HEK293 (cell line): Measurements from ENCODE around the gene REEP5.

ENCODE experiments used
- CTCF ChIA-PET: fragments of 350-600 bp; formaldehyde crosslinking; extraction: SDS; loops from one replicate; lab custom pipeline; 2021; ENCODE audit warnings: antibody characterized with exemption; lab: Yijun Ruan, JAX
- POLR2A ChIA-PET: fragments of 300-600 bp; formaldehyde crosslinking; extraction: SDS; loops from one replicate; lab custom pipeline; 2020; ENCODE audit warnings: antibody characterized with exemption, inconsistent platforms; lab: Yijun Ruan, JAX
- H3K27ac ChIP-seq: fragments of 200-500 bp; sonication (Bioruptor generic); 2 replicates; pipeline ENCODE4 v1.5.1; 2014; ENCODE audit warnings: low read depth, low read length, control low read depth, inconsistent platforms; ENCODE audit errors: extremely low read depth
- H3K36me3 ChIP-seq, 2 experiments: fragments of 200-500 bp in 1 of 2; sonication (Bioruptor generic) in 1 of 2; 1 replicate in 1 of 2; 2 replicates in 1 of 2; pipeline ENCODE4 v1.5.1; 2014 to 2017; ENCODE audit warnings: inconsistent platforms in 2 of 2, low read length in 2 of 2; ENCODE audit not compliant: control insufficient read depth in 2 of 2, insufficient read depth in 1 of 2
- H3K4me1 ChIP-seq: fragments of 200-500 bp; sonication (Bioruptor generic); 2 replicates; pipeline ENCODE4 v1.5.1; 2014; ENCODE audit warnings: mild to moderate bottlenecking, low read length, inconsistent platforms; ENCODE audit not compliant: control insufficient read depth, insufficient read depth
- H3K4me3 ChIP-seq: 2 replicates; pipeline ENCODE4 v1.5.1; 2011; ENCODE audit warnings: low read depth, mild to moderate bottlenecking, control low read depth, low read length, moderate library complexity
- H3K9me3 ChIP-seq: fragments of 200-500 bp; sonication (Bioruptor generic); 2 replicates; pipeline ENCODE4 v1.5.1; 2014; ENCODE audit warnings: low read depth, low read length, inconsistent platforms; ENCODE audit not compliant: control insufficient read depth, insufficient read depth
- MZF1 ChIP-seq: fragments of 450-650 bp; formaldehyde crosslinking; IDR thresholded peaks from 2 replicates; pipeline ENCODE4 v1.5.1; 2017; ENCODE audit warnings: missing biosample characterization, missing genetic modification characterization, borderline replicate concordance
- ZBTB11 ChIP-seq: fragments of 450-650 bp; formaldehyde crosslinking; conservative IDR thresholded peaks from 2 replicates; pipeline ENCODE4 v1.5.1; 2016; ENCODE audit warnings: low read depth, missing biosample characterization, missing genetic modification characterization
- ZBTB6 ChIP-seq: fragments of 450-650 bp; formaldehyde crosslinking; IDR thresholded peaks from 2 replicates; pipeline ENCODE4 v1.5.1; 2017; ENCODE audit warnings: missing biosample characterization, missing genetic modification characterization
- ZBTB8A ChIP-seq: fragments of 450-650 bp; formaldehyde crosslinking; IDR thresholded peaks from 2 replicates; pipeline ENCODE4 v1.5.1; 2016; ENCODE audit warnings: missing biosample characterization, missing genetic modification characterization
- ZFP37 ChIP-seq: fragments of 450-650 bp; formaldehyde crosslinking; IDR thresholded peaks from 2 replicates; pipeline ENCODE4 v1.5.1; 2016; ENCODE audit warnings: missing biosample characterization, missing genetic modification characterization
- ZNF202 ChIP-seq: fragments of 450-650 bp; formaldehyde crosslinking; IDR thresholded peaks from 2 replicates; pipeline ENCODE4 v1.5.1; 2016; ENCODE audit warnings: missing biosample characterization, missing genetic modification characterization, borderline replicate concordance
- ZNF211 ChIP-seq: fragments of 450-650 bp; formaldehyde crosslinking; IDR thresholded peaks from 2 replicates; pipeline ENCODE4 v1.5.1; 2016; ENCODE audit warnings: low read depth, missing biosample characterization, missing genetic modification characterization
- ZNF221 ChIP-seq: fragments of 450-650 bp; formaldehyde crosslinking; IDR thresholded peaks from 2 replicates; pipeline ENCODE4 v1.5.1; 2017; ENCODE audit warnings: missing biosample characterization, missing genetic modification characterization, borderline replicate concordance
- ZNF350 ChIP-seq: fragments of 450-650 bp; formaldehyde crosslinking; IDR thresholded peaks from 2 replicates; pipeline ENCODE4 v1.5.0; 2017; ENCODE audit warnings: missing biosample characterization, mild to moderate bottlenecking, missing genetic modification characterization
- ZNF544 ChIP-seq: fragments of 450-650 bp; formaldehyde crosslinking; IDR thresholded peaks from 2 replicates; pipeline ENCODE4 v1.5.0; 2017; ENCODE audit warnings: missing biosample characterization, missing genetic modification characterization
- ZNF555 ChIP-seq: fragments of 450-650 bp; formaldehyde crosslinking; conservative IDR thresholded peaks from 2 replicates; pipeline ENCODE4 v1.5.1; 2017; ENCODE audit warnings: missing biosample characterization, mild to moderate bottlenecking, missing genetic modification characterization, inconsistent platforms
- ZNF639 ChIP-seq: fragments of 450-650 bp; formaldehyde crosslinking; IDR thresholded peaks from 2 replicates; pipeline ENCODE4 v1.5.1; 2016; ENCODE audit warnings: missing biosample characterization, missing genetic modification characterization
- ZNF660 ChIP-seq: fragments of 450-650 bp; IDR thresholded peaks from 2 replicates; pipeline ENCODE4 v1.5.1; 2018; ENCODE audit warnings: missing biosample characterization, mild to moderate bottlenecking, missing genetic modification characterization
- ZNF785 ChIP-seq: fragments of 450-650 bp; formaldehyde crosslinking; IDR thresholded peaks from 2 replicates; pipeline ENCODE4 v1.5.1; 2016; ENCODE audit warnings: missing biosample characterization, missing genetic modification characterization
- ZNF791 ChIP-seq: fragments of 450-650 bp; formaldehyde crosslinking; IDR thresholded peaks from 2 replicates; pipeline ENCODE4 v1.5.1; 2016; ENCODE audit warnings: missing biosample characterization, missing genetic modification characterization
- ZSCAN18 ChIP-seq: fragments of 450-650 bp; formaldehyde crosslinking; IDR thresholded peaks from 2 replicates; pipeline ENCODE4 v1.5.1; 2016; ENCODE audit warnings: missing biosample characterization, missing genetic modification characterization
- ZSCAN4 ChIP-seq: fragments of 450-650 bp; formaldehyde crosslinking; IDR thresholded peaks from 2 replicates; pipeline ENCODE4 v1.5.1; 2017; ENCODE audit warnings: missing biosample characterization, missing genetic modification characterization
- TF ChIP-seq, protein P1 (sequence below): fragments of 450-650 bp; formaldehyde crosslinking; IDR thresholded peaks from 2 replicates; pipeline ENCODE4 v1.5.1; 2017; ENCODE audit warnings: missing biosample characterization, missing genetic modification characterization
- TF ChIP-seq, protein P2 (sequence below): fragments of 450-650 bp; formaldehyde crosslinking; IDR thresholded peaks from 2 replicates; pipeline ENCODE4 v1.5.1; 2016; ENCODE audit warnings: missing biosample characterization, missing genetic modification characterization

The REEP5 gene

DNA sequence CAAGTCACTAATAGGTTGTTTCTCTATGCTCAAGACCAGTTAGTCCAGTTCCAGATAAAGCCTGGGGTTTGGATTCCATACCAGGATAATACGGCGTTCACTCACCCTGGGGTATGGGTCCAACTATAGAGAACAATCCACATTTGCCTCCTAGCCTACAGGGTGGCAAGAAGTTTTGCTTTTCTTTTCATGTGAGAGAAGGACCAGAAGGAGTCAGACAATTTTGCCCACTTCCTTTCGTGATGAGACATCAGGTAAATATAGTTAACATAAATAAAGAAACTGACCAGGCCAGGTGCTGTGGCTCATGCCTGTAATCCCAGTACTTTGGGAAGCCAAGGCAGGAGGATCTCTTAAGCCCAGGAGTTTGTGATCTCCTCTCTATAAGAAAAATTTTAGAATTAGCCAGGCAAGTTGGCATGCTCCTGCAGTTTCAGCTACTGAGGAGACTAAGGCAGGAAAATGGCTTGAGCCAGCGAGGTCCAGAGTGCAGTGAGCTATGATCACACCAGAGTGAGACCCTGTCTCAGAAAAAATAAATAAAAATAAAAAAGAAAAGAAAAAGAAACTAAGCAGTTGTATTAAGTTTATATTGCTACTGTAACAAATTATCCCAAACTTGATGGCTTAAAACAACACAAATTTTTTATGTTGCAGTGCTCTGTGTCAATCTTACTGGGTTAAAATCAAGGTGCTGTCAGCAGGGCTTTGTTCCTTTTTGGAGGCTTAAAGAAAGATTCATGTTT, 7.5 kb upstream of the REEP5 start:
- H3K4me3 ChIP-seq = no peak overlapping the region

DNA sequence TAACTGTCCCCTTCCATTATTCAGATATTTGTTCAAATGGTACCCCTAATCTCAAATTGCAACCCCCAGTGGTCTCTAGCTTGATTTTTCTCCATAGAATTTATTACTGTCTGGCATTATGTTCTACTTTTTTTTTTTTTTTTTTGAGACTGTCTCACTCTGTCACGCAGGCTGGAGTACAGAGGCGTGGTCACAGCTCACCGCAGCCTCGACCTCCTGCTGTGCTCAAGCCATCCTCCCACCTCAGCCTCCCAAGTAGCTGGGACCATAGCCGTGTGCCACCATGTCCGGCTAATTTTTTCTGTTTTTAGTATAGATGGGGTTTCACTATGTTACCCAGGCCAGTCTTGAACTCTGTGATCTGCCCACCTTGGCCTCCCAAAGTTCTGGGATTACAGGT, 2.0 kb upstream of the REEP5 start:
- H3K4me3 ChIP-seq = no peak overlapping the region
- ChIA-PET POLR2A (no interaction called here), CTCF (interaction anchor here (0.6 to 2.1 kb wide), 2 partner anchors 34 to 38 kb away, joined by 6 to 7 read pairs; no protein-coding TSS in a partner anchor)
- H3K4me1 ChIP-seq = no peaks in the 10 kb centered on the region
- H3K36me3 ChIP-seq = peaks cover 4 to 13% of the 10 kb centered on the region in 2 experiments; a peak in 2 of 3 replicates
- no peak overlapping the region for H3K27ac ChIP-seq
- no peaks in the 10 kb centered on the region for H3K9me3 ChIP-seq
- TF ChIP-seq ZNF660 (tag by site-specific recombination) (no peak), ZNF350 (tag by site-specific recombination) (no peak), MZF1 (no peak), ZNF211 (no peak), ZBTB6 (tag by site-specific recombination) (no peak), ZNF639 (tag by site-specific recombination) (no peak), ZSCAN18 (tag by site-specific recombination) (no peak), ZNF202 (tag by site-specific recombination) (no peak), ZSCAN4 (tag by site-specific recombination) (no peak)

More for the DNA sequence above, 7.5 kb upstream of the REEP5 start:
- CTCF ChIA-PET = no interaction called here
- Histone ChIP-seq H3K9me3 (no peaks in the 10 kb centered on the region), H3K27ac (no peak overlapping the region), H3K4me1 (no peaks in the 10 kb centered on the region; the same call in 1 of the 2 replicates), H3K36me3 (no peaks in the 10 kb centered on the region)
- POLR2A ChIA-PET = no interaction called here
- TF ChIP-seq ZNF785 (tag by site-specific recombination) (no peak), ZNF544 (no peak), ZNF221 (tag by site-specific recombination) (no peak), ZBTB11 (no peak), ZFP37 (tag by site-specific recombination) (no peak), ZNF791 (tag by site-specific recombination) (no peak), ZBTB8A (tag by site-specific recombination) (no peak), ZNF555 (tag by site-specific recombination) (no peak)
- TF ChIP-seq, protein P1, sequence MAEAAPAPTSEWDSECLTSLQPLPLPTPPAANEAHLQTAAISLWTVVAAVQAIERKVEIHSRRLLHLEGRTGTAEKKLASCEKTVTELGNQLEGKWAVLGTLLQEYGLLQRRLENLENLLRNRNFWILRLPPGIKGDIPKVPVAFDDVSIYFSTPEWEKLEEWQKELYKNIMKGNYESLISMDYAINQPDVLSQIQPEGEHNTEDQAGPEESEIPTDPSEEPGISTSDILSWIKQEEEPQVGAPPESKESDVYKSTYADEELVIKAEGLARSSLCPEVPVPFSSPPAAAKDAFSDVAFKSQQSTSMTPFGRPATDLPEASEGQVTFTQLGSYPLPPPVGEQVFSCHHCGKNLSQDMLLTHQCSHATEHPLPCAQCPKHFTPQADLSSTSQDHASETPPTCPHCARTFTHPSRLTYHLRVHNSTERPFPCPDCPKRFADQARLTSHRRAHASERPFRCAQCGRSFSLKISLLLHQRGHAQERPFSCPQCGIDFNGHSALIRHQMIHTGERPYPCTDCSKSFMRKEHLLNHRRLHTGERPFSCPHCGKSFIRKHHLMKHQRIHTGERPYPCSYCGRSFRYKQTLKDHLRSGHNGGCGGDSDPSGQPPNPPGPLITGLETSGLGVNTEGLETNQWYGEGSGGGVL (tag by site-specific recombination) = no peak
- TF ChIP-seq, protein P2, sequence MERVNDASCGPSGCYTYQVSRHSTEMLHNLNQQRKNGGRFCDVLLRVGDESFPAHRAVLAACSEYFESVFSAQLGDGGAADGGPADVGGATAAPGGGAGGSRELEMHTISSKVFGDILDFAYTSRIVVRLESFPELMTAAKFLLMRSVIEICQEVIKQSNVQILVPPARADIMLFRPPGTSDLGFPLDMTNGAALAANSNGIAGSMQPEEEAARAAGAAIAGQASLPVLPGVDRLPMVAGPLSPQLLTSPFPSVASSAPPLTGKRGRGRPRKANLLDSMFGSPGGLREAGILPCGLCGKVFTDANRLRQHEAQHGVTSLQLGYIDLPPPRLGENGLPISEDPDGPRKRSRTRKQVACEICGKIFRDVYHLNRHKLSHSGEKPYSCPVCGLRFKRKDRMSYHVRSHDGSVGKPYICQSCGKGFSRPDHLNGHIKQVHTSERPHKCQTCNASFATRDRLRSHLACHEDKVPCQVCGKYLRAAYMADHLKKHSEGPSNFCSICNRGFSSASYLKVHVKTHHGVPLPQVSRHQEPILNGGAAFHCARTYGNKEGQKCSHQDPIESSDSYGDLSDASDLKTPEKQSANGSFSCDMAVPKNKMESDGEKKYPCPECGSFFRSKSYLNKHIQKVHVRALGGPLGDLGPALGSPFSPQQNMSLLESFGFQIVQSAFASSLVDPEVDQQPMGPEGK (tag by site-specific recombination) = no peak
